ENCODE measurements around the gene GSPT1.
A peak's percentile ranks its signal among the peaks of the same experiment; 100 is the strongest.

The GSPT1 gene

GRCh38 chr16:11862489-11862888, 53.3 kb downstream of the GSPT1 start:
- Histone ChIP-seq H3K27ac (ENCODE audit: low read depth, low read length) (no peak overlapping the region), H3K9me2 (replicated peaks; ENCODE audit: insufficient read depth, low read length) (no peaks in the 10 kb centered on the region), H2AFZ (ENCODE audit: low read depth, low read length, severe bottlenecking) (no peak overlapping the region), H3F3A (ENCODE audit: insufficient read depth) (peaks cover 20% of the 10 kb centered on the region; the same call in 1 of the 2 replicates), H3K9ac (ENCODE audit: low read length) (no peak overlapping the region), H3K27me3 (ENCODE audit: low read length) (no peaks in the 10 kb centered on the region), H3K9me3 (ENCODE audit: insufficient read depth, low read length) (no peaks in the 10 kb centered on the region), H3K36me3 (ENCODE audit: low read length) (no peaks in the 10 kb centered on the region), H3K4me2 (ENCODE audit: low read depth, low read length, poor library complexity, severe bottlenecking) (no peak overlapping the region), H3K4me3 (ENCODE audit: insufficient read depth, low read length, poor library complexity, severe bottlenecking) (no peak overlapping the region), H3K79me2 (ENCODE audit: insufficient read depth, low read length) (peaks cover 47% of the 10 kb centered on the region), H4K20me1 (ENCODE audit: low read depth, low read length) (peaks cover 5% of the 10 kb centered on the region)
- TF ChIP-seq EZH2phosphoT487 (conservative IDR thresholded peaks at IDR 0.05; ENCODE audit: low read length) (no peak), CTCF (IDR thresholded peaks at IDR 0.05; ENCODE audit: insufficient read depth, low read length, poor library complexity, severe bottlenecking) (no peak)

GRCh38 chr16:11857161-11857560, 58.6 kb downstream of the GSPT1 start:
- TF ChIP-seq CTCF (IDR thresholded peaks at IDR 0.05; ENCODE audit: insufficient read depth, low read length, poor library complexity, severe bottlenecking) (no peak), EZH2phosphoT487 (conservative IDR thresholded peaks at IDR 0.05; ENCODE audit: low read length) (no peak)
- Histone ChIP-seq H3F3A (ENCODE audit: insufficient read depth) (peaks cover 9% of the 10 kb centered on the region; the same call in 1 of the 2 replicates), H3K4me3 (ENCODE audit: insufficient read depth, low read length, poor library complexity, severe bottlenecking) (no peak overlapping the region), H4K20me1 (ENCODE audit: low read depth, low read length) (peaks cover 9% of the 10 kb centered on the region; the same call in 1 of the 2 replicates), H3K9ac (ENCODE audit: low read length) (no peak overlapping the region), H3K9me2 (replicated peaks; ENCODE audit: insufficient read depth, low read length) (no peaks in the 10 kb centered on the region), H3K36me3 (ENCODE audit: low read length) (no peaks in the 10 kb centered on the region), H3K9me3 (ENCODE audit: insufficient read depth, low read length) (no peaks in the 10 kb centered on the region), H3K27ac (ENCODE audit: low read depth, low read length) (no peak overlapping the region), H3K4me2 (ENCODE audit: low read depth, low read length, poor library complexity, severe bottlenecking) (no peak overlapping the region), H2AFZ (ENCODE audit: low read depth, low read length, severe bottlenecking) (no peak overlapping the region), H3K27me3 (ENCODE audit: low read length) (no peaks in the 10 kb centered on the region), H3K79me2 (ENCODE audit: insufficient read depth, low read length) (peaks cover 82% of the 10 kb centered on the region)

- peak overlapping the region; percentile 94 for H3K4me2 ChIP-seq (ENCODE audit: low read depth, low read length, poor library complexity, severe bottlenecking)
- peaks cover 96% of the 10 kb centered on the region for H3K79me2 ChIP-seq (ENCODE audit: insufficient read depth, low read length)
- no peaks in the 10 kb centered on the region for H3K9me2 ChIP-seq (replicated peaks; ENCODE audit: insufficient read depth, low read length)
- no peaks in the 10 kb centered on the region for H3K27me3 ChIP-seq (ENCODE audit: low read length)
- H3F3A ChIP-seq (ENCODE audit: insufficient read depth) = peaks cover 12% of the 10 kb centered on the region; the same call in 1 of the 2 replicates
- peak overlapping the region; percentile 75 for H2AFZ ChIP-seq (ENCODE audit: low read depth, low read length, severe bottlenecking)
- TF ChIP-seq CTCF (IDR thresholded peaks at IDR 0.05; ENCODE audit: insufficient read depth, low read length, poor library complexity, severe bottlenecking) = no peak
- TF ChIP-seq EZH2phosphoT487 (conservative IDR thresholded peaks at IDR 0.05; ENCODE audit: low read length) = no peak
- peak overlapping the region; percentile 96 for H3K4me3 ChIP-seq (ENCODE audit: insufficient read depth, low read length, poor library complexity, severe bottlenecking)
- peak overlapping the region; percentile 40 for H3K27ac ChIP-seq (ENCODE audit: low read depth, low read length)
- no peaks in the 10 kb centered on the region for H3K9me3 ChIP-seq (ENCODE audit: insufficient read depth, low read length)
- peaks cover 4% of the 10 kb centered on the region; the same call in 1 of the 2 replicates for H4K20me1 ChIP-seq (ENCODE audit: low read depth, low read length)
- peaks cover 9% of the 10 kb centered on the region for H3K36me3 ChIP-seq (ENCODE audit: low read length)
- H3K9ac ChIP-seq (ENCODE audit: low read length) = peak overlapping the region; percentile 95
These were observed 63.5 kb downstream of the GSPT1 start for GRCh38 chr16:11852092-11852809.
